GM12892 (cell line): ENCODE measurements around the gene KIF25.

Experiments
- DNase-seq: peaks from one replicate; pipeline ENCODE4 v3.0.0; 2011; ENCODE audit not compliant: insufficient read length
- FAIRE-seq: peaks from 2 replicates; lab custom pipeline; 2011; peaks lifted over from hg19 to GRCh38; lab: Jason Lieb, UNC
- POLR2A ChIP-seq: IDR thresholded peaks from 2 replicates; pipeline ENCODE4 v1.6.1; 2011; ENCODE audit warnings: low read depth, low read length, control low read depth
- POLR2AphosphoS5 ChIP-seq: IDR thresholded peaks from 2 replicates; pipeline ENCODE4 v1.6.1; 2011; ENCODE audit warnings: low read depth, low read length, control low read depth
- TAF1 ChIP-seq: IDR thresholded peaks from 2 replicates; pipeline ENCODE4 v1.6.1; 2011; ENCODE audit warnings: low read depth, mild to moderate bottlenecking, control low read depth, low read length, borderline replicate concordance

KIF25 gene

DNA sequence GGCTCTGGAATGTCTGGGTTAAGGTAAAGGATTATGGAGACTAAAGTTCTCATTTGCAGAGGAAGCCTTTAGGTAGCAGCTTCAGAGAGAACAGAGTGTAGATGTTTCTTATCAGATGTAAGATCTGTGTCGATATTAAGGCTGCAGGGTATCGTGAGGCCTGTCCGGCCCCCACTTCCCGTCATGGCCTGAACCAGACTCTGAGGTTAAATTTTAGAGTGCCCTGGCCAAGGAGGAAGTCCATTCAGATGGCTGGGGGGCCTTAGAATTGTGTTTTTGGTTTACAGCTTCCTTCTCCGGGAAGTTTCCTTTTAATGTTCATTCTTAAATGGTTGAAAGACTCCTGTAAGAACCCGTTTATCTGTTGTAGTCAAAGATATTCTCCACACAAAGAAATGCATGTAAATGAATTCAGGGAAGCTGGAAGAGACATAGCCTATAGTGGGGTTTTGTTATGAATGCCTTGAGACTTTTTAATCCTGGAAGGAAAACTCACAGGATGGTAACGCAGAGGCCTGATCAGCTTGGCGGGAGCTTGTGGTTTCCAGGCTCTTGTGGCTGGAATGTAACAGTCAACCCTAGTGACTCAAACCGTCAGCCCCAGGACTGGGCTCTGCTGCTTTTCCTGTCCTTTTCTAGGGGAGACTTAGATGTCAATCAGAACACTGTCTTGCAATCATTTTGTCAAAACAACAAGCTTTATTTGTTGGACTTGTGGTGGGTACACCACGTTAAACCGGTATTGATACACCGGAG, 34.7 kb downstream of the KIF25 start:
- FAIRE-seq = no peak
- TF ChIP-seq POLR2A (no peak), POLR2AphosphoS5 (no peak), TAF1 (no peak)
- no peak for DNase-seq

DNA sequence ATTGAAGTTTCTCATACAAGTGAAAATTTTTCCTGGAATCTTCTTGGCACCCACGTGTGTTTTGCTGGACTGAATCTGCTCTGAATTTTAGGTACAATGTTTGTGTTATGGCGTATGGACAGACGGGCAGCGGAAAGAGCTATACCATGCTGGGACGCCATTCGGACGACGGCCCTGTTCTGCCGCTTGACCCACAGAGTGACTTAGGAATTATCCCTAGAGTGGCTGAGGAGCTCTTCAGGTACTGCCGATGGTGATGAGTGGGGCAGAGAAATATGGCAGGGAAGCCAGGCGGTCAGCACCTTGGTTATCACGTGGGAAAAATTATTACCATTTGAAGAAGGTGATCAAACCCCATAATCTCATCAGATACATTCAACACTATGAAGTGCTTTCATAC, 36.3 kb downstream of the KIF25 start:
- DNase-seq (no peak), FAIRE-seq (no peak)

DNA sequence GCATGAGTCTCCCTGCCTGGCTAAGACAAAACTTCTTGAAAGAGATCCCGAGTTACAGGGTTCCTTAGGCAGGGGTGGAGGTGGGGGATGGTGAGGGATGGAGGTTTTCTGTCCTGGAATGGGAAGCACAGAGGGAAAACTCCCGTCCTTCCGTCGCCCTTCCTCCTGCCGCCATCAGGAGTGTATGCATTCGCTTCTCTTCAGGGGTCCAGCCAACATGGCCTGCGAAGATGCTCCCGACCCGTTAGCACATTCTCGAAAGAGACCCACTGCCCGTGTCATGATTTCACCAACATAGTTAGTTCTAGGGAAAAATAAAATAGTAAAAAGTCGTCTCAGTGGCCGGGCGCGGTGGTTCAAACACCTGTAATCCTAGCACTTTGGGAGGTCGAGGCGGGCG, 37.1 kb downstream of the KIF25 start:
- DNase-seq = no peak
- no peak for FAIRE-seq
- TF ChIP-seq POLR2AphosphoS5 (no peak), POLR2A (no peak), TAF1 (no peak)

More for the DNA sequence above, 36.3 kb downstream of the KIF25 start:
- TF ChIP-seq POLR2AphosphoS5 (no peak), POLR2A (no peak)

DNA sequence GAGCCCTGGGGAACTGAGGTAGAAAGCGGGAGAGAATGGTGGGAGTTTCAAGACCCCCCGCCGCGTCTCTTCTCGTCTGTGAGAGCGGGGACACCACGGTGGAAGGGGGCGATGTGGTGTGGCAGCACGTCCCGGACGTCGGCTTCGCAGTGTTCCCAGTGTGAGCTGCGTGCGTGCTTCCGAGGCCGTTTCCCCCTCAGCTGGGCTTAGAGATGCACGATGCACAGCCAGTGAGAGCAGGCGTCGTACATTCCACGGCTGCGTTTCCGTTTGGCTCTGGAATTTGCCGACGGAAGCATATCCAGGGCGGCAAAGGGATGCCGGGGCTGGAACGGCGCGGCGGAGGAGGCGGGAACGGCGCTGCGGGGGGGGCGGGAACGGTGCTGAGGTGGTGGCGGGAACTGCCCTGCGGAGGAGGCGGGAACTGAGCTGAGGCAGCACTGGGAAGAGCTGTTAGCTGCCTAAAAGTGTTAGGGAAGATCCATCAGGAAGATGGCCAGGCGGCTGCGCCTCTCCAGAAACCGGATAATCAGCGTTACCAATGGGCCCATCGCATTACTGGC, 37.7 kb downstream of the KIF25 start:
- TF ChIP-seq POLR2A = no peak
- no peak for TF ChIP-seq POLR2AphosphoS5
- TF ChIP-seq TAF1 = no peak
- no peak for DNase-seq
- FAIRE-seq = no peak

DNA sequence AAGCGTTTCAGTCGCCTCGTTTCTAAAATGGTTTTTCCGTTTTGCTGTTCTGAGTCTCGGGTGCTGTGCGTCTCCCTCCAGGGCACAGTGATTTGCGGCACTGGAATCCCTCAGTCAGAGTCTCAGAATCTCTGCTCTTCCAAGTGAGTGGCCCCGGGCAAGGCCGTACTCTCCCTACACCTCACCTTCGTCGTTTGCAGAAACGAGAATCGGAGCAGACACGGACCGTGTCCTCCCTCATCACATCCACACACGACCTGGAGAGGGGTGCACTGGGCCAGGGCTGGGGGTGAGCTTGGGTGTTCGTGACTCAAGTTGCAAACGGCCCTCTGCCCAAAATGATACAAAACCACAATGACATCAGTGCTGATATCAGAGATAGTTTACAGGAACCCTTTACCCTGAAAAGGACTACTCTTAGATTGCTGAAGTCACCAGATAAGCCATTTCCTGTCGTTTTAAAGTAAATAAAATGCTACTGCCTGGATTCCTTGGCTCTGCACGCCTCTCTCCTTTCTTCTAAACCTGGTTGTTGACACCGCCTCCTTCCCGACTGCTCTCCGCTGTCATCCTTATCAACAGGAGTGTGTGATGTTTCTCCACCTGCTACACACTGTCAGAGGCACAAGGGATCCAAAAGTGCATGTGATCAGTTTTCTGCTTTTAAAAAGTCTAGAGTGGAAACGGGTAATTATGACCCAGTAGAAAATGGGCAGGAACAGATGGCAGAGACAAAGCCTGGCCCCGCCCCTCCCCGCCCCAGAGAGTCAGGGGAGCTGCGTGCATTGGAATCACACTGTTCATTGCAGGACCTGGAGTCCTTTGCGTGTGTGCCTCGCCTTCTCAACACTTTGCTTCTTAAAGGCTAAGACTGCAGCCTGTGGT, 38.4 kb downstream of the KIF25 start:
- DNase-seq (no peak), FAIRE-seq (no peak)
- no peak for TF ChIP-seq TAF1
- no peak for TF ChIP-seq POLR2A
- TF ChIP-seq POLR2AphosphoS5 = no peak

DNA sequence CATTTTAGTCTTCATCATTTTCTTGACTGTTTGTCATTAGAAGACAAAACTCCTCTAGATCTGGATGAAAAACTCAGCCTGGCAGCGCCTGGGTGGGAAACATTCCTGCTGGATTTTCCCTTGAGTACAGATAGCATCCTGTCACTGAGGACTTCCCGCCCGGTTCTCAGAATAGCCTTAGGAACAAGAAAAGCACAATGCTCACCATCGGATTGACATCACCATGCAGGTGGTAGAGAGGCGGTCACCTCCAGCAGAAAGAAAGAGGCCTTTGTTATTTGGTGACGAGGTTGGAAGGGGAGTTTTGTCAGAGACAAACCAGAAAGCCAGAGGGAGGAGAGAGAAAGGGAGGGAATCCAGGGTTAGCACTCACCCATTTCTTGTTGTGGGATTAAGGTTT, 39.8 kb downstream of the KIF25 start:
- FAIRE-seq (no peak), DNase-seq (no peak)
- TF ChIP-seq POLR2A (no peak), TAF1 (no peak), POLR2AphosphoS5 (no peak)

DNA sequence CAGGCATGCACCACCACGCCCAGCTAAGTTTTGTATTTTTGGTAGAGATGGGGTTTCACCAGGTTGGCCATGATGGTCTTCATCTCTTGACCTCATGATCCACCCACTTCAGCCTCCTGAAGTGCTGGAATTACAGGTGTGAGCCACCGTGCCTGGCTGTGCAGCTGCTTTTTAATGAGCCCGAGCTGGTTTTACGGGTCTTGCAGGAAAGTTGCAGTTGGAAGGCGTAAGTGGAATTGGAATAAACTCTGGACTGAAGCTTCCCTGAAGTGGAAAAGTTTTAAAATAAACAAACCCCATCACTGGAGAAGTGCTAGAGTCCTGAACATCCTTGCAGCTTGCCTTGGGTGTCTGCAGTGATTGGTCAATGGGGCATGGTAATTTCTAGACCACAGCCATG, 40.4 kb downstream of the KIF25 start:
- no peak for FAIRE-seq
- DNase-seq = no peak
- TF ChIP-seq POLR2AphosphoS5 = no peak
- no peak for TF ChIP-seq TAF1
- no peak for TF ChIP-seq POLR2A

DNA sequence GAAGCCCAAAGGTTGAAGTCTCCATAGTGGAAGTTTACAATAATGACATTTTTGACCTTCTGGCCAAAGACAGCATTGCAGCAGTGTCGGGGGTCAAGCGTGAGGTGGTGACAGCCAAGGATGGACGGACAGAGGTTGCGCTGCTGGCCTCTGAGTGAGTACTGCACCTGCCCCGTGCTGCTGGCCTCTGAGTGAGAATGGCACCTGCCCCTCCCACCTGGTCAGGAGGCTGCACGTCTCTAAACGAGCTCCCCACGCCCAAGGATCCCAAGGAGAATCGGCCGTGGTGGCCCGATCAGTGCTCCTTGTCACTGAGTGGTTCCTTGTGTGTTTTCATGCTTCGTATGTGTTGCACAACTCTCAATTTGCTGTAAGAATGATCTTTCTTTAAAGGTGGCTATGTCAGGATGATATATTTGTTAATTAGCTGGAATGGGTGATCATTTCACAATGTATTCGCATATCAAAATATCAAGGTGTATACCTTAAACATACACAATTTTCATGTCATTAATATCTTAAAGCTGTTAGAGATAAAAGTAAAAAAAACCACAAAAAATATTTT, 41.2 kb downstream of the KIF25 start:
- TF ChIP-seq TAF1 (no peak), POLR2A (no peak), POLR2AphosphoS5 (no peak)
- DNase-seq = no peak
- no peak for FAIRE-seq

DNA sequence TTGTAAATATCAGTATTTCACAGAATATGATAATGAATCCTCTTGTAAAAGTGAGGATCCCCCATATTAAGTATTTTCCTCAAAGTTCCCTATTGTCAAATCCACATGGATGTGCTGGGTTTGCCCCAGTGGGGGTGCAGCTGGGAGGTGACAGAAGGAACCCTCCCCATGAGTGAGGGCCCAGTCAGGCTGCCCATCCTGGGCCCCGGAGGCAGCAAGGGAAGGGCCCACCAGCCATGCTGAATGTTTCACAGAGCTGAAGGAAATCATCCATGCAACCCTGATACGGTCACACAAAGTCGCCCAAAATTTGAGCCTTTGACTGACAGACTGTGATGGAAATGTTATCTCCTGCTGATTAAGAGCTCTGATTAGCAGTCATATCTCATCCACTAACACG, 41.8 kb downstream of the KIF25 start:
- TF ChIP-seq TAF1 = no peak
- TF ChIP-seq POLR2A = no peak
- no peak for TF ChIP-seq POLR2AphosphoS5
- FAIRE-seq (no peak), DNase-seq (no peak)

DNA sequence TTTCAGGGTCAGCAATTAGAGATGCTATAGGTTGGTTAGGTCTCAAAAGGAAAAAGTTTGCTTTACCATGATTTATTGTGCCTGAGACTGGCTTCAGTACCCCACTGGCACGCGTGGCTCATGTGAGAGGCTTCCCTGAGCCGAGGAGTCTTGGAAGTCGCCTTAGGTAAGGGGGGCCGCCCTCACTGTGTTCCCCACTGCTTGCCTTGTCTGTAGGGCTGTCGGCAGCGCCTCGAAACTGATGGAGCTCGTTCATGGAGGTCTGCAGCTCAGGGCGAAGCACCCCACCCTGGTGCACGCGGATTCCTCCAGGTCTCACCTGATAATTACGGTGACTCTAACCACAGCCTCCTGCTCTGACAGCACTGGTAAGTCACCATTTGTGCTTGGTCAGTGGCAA, 42.4 kb downstream of the KIF25 start:
- TF ChIP-seq POLR2A (no peak), TAF1 (no peak), POLR2AphosphoS5 (no peak)
- no peak for DNase-seq
- no peak for FAIRE-seq

DNA sequence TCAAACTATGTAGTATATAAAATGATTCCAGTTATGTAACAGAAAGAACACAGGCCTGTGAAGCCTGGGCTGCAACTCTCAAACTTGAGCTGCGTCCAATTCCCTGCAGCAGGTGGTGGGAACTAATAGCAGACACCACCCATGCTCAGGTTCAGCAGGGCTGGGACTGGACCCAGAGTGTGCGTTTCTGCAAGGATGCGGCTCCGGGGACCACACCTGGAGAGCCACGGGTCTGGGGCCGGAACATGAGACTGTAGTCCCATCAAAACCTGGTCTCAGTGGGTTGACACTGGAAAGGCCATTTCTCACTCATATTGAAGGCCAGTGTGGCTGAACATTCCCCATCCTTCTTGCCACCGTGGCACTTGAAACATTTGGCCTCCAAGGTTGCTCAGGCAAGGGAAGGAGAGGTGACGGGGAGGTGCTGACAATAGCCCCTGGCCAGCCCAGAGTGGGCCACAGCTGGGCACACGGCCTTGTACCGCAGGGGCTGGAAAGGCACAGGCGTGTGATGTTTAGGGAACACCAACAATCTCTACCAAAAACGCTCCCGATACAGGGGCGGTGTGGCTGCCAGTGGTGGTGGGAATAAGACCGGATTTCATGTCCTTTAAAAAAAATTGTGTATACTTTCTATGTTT, 43.5 kb downstream of the KIF25 start:
- TF ChIP-seq POLR2AphosphoS5 = no peak
- no peak for TF ChIP-seq POLR2A
- TF ChIP-seq TAF1 = no peak
- FAIRE-seq (no peak), DNase-seq (no peak)
